ENCODE measurements around the gene GAPDH.
"Not testable (repeated sequence)": the region's sequence is repeated elsewhere in the genome, so short reads cannot be mapped to it uniquely, and the experiment has no call there.

GAPDH gene

DNA sequence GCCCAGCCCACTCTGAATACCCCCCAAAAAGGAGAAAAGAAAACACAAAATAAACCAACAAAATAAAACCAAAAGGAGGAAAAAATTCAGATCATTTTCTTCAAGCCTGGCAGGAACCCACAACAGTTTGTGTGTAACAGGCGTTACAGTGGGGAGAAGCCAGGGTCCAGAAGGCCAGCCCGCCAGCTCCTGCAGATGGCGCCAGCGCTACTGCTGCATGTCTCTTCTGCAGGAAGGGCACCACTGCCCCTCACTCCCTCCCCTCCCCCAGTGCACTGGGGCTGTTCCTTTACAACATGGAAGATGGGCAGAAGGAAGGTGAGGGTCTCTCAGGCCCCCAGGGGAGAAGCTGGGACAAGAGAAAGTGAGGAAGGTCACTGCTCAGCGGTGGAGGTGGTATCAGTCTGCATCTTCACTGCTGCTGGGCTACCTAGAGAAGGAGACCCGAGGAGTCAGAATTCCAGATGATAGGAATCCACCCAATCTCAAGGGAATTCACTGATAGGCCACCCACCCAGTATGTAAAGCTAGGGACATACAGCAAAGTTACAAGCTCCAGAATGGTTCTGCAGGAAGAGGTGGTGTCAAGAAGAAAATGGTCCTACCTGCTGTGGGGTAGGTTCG, 36.1 kb downstream of the GAPDH start:
- no peaks in the 10 kb centered on the region for H3K27me3 ChIP-seq (ENCODE audit: insufficient read depth, insufficient read length)
- no peak for TF ChIP-seq YY1 (IDR thresholded peaks at IDR 0.05; ENCODE audit: insufficient read depth, insufficient read length)
- TF ChIP-seq SUZ12 (IDR thresholded peaks at IDR 0.05; ENCODE audit: extremely low read depth, insufficient read depth, insufficient read length), result no peak
- TF ChIP-seq ZNF274 (IDR thresholded peaks at IDR 0.05; ENCODE audit: low read depth, low read length), result no peak
- DNase-seq (ENCODE audit: low read depth, low spot score), result peak; percentile 88

GRCh38 chr12:6573001-6573400, 38.7 kb downstream of the GAPDH start:
- Histone ChIP-seq H3K9ac (ENCODE audit: insufficient read length, low read depth) (no peak overlapping the region), H3K9me3 (ENCODE audit: insufficient read depth, low read length) (no peaks in the 10 kb centered on the region), H3K4me3 (ENCODE audit: insufficient read length, low read depth) (no peak overlapping the region), H3K27me3 (ENCODE audit: insufficient read depth, insufficient read length) (no peaks in the 10 kb centered on the region), H3K36me3 (ENCODE audit: insufficient read depth, insufficient read length, low read length) (peaks cover 89% of the 10 kb centered on the region), H3K4me1 (ENCODE audit: insufficient read depth, insufficient read length) (peaks cover 11% of the 10 kb centered on the region)
- no peak for TF ChIP-seq ZNF274 (IDR thresholded peaks at IDR 0.05; ENCODE audit: low read depth, low read length)
- no peak for TF ChIP-seq SUZ12 (IDR thresholded peaks at IDR 0.05; ENCODE audit: extremely low read depth, insufficient read depth, insufficient read length)
- DNase-seq (ENCODE audit: low read depth, low spot score), result no peak

More for the DNA sequence above, 36.1 kb downstream of the GAPDH start:
- Histone ChIP-seq H3K9ac (ENCODE audit: insufficient read length, low read depth) (no peak overlapping the region), H3K4me1 (ENCODE audit: insufficient read depth, insufficient read length) (peaks cover 11% of the 10 kb centered on the region), H3K4me3 (ENCODE audit: insufficient read length, low read depth) (no peak overlapping the region), H3K9me3 (ENCODE audit: insufficient read depth, low read length) (no peaks in the 10 kb centered on the region), H3K36me3 (ENCODE audit: insufficient read depth, insufficient read length, low read length) (peaks cover 83% of the 10 kb centered on the region)

DNA sequence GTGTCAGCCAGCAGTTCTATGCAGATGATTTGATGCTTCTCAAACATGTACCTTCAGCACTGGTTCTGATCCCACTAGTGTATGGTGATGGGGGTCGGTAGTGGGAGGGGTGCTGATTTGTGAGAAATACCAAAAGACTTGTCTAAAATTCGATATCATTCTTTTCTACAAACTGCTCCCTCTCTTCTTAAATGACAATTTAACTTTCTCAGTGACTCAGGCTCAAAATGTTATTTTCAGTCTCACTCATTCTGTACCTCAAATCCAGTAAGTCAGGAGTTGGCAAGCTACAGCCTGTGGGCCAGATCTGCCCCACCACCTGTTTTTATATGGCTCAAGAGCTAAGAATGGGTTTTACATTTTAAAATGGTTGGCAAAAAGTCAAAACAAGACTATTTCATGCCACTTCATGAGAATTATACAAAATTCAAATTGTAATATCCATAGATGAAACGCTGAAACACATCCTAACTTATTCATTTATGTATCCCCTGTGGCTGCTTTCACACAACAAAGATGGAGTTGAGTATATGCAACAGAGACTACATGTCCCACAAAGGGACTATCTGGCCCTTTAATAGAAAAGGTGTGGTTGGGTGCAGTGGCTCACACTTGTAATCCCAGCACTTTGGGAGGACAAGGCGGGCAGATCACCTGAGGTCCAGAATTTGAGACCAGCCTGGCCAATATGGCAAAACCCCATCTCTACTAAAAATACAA, 40.4 kb downstream of the GAPDH start:
- H3K36me3 ChIP-seq (ENCODE audit: insufficient read depth, insufficient read length, low read length), result peaks cover 91% of the 10 kb centered on the region
- peaks cover 8% of the 10 kb centered on the region for H3K4me1 ChIP-seq (ENCODE audit: insufficient read depth, insufficient read length)
- H3K9ac ChIP-seq (ENCODE audit: insufficient read length, low read depth), result no peak overlapping the region
- H3K9me3 ChIP-seq (ENCODE audit: insufficient read depth, low read length), result no peaks in the 10 kb centered on the region
- H3K27me3 ChIP-seq (ENCODE audit: insufficient read depth, insufficient read length), result no peaks in the 10 kb centered on the region
- DNase-seq (ENCODE audit: low read depth, low spot score), result no peak
- no peak for TF ChIP-seq YY1 (IDR thresholded peaks at IDR 0.05; ENCODE audit: insufficient read depth, insufficient read length)
- TF ChIP-seq ZNF274 (IDR thresholded peaks at IDR 0.05; ENCODE audit: low read depth, low read length), result no peak
- no peak for TF ChIP-seq SUZ12 (IDR thresholded peaks at IDR 0.05; ENCODE audit: extremely low read depth, insufficient read depth, insufficient read length)
- H3K4me3 ChIP-seq (ENCODE audit: insufficient read length, low read depth), result no peak overlapping the region

GRCh38 chr12:6575648-6576047, 41.3 kb downstream of the GAPDH start:
- H3K36me3 ChIP-seq (ENCODE audit: insufficient read depth, insufficient read length, low read length), result peaks cover 88% of the 10 kb centered on the region
- no peak overlapping the region for H3K4me3 ChIP-seq (ENCODE audit: insufficient read length, low read depth)
- no peak for DNase-seq (ENCODE audit: low read depth, low spot score)
- H3K9me3 ChIP-seq (ENCODE audit: insufficient read depth, low read length), result no peaks in the 10 kb centered on the region
- no peaks in the 10 kb centered on the region for H3K27me3 ChIP-seq (ENCODE audit: insufficient read depth, insufficient read length)
- TF ChIP-seq SUZ12 (IDR thresholded peaks at IDR 0.05; ENCODE audit: extremely low read depth, insufficient read depth, insufficient read length) (no peak), ZNF274 (IDR thresholded peaks at IDR 0.05; ENCODE audit: low read depth, low read length) (no peak), YY1 (IDR thresholded peaks at IDR 0.05; ENCODE audit: insufficient read depth, insufficient read length) (no peak)
- H3K9ac ChIP-seq (ENCODE audit: insufficient read length, low read depth), result no peak overlapping the region
- peaks cover 5% of the 10 kb centered on the region for H3K4me1 ChIP-seq (ENCODE audit: insufficient read depth, insufficient read length)

- H3K4me1 ChIP-seq (ENCODE audit: insufficient read depth, insufficient read length), result no peaks in the 10 kb centered on the region
- no peak overlapping the region for H3K9ac ChIP-seq (ENCODE audit: insufficient read length, low read depth)
- no peak overlapping the region for H3K4me3 ChIP-seq (ENCODE audit: insufficient read length, low read depth)
- H3K27me3 ChIP-seq (ENCODE audit: insufficient read depth, insufficient read length), result no peaks in the 10 kb centered on the region
- H3K9me3 ChIP-seq (ENCODE audit: insufficient read depth, low read length), result no peaks in the 10 kb centered on the region
- DNase-seq (ENCODE audit: low read depth, low spot score), result peak; percentile 50
- TF ChIP-seq SUZ12 (IDR thresholded peaks at IDR 0.05; ENCODE audit: extremely low read depth, insufficient read depth, insufficient read length), result no peak
- TF ChIP-seq YY1 (IDR thresholded peaks at IDR 0.05; ENCODE audit: insufficient read depth, insufficient read length), result no peak
- no peak for TF ChIP-seq ZNF274 (IDR thresholded peaks at IDR 0.05; ENCODE audit: low read depth, low read length)
- peaks cover 85% of the 10 kb centered on the region for H3K36me3 ChIP-seq (ENCODE audit: insufficient read depth, insufficient read length, low read length)
Measured at GRCh38 chr12:6582196-6582595, 47.9 kb downstream of the GAPDH start.

- DNase-seq (ENCODE audit: low read depth, low spot score), result no peak
- no peak overlapping the region for H3K4me3 ChIP-seq (ENCODE audit: insufficient read length, low read depth)
- TF ChIP-seq ZNF274 (IDR thresholded peaks at IDR 0.05; ENCODE audit: low read depth, low read length) (no peak), SUZ12 (IDR thresholded peaks at IDR 0.05; ENCODE audit: extremely low read depth, insufficient read depth, insufficient read length) (no peak), YY1 (IDR thresholded peaks at IDR 0.05; ENCODE audit: insufficient read depth, insufficient read length) (no peak)
- no peaks in the 10 kb centered on the region for H3K4me1 ChIP-seq (ENCODE audit: insufficient read depth, insufficient read length)
- H3K9me3 ChIP-seq (ENCODE audit: insufficient read depth, low read length), result no peaks in the 10 kb centered on the region
- no peak overlapping the region for H3K9ac ChIP-seq (ENCODE audit: insufficient read length, low read depth)
- peaks cover 85% of the 10 kb centered on the region for H3K36me3 ChIP-seq (ENCODE audit: insufficient read depth, insufficient read length, low read length)
- no peaks in the 10 kb centered on the region for H3K27me3 ChIP-seq (ENCODE audit: insufficient read depth, insufficient read length)
Measured at GRCh38 chr12:6582959-6583358, 48.6 kb downstream of the GAPDH start.

DNA sequence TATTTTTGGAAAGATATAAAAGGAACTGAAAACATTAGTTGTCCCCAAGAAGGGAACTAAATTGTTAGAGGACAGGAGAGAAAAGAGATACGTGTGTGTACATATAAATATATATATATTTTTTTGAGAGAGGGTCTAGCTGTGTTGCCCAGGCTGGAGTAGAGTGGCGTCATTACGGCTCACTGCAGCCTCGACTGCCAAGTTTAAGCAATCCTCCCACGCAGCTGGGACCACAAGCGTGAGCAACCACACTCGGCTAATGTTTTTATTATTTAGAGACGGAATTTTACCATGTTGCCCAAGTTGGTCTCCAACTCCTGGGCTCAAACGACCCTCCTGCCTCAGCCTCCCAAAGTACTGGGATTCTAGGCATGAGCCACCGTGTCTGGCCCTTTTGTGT, 50.0 kb downstream of the GAPDH start:
- no peak for DNase-seq (ENCODE audit: low read depth, low spot score)
- H3K27me3 ChIP-seq (ENCODE audit: insufficient read depth, insufficient read length), result no peaks in the 10 kb centered on the region
- no peak overlapping the region for H3K9ac ChIP-seq (ENCODE audit: insufficient read length, low read depth)

GRCh38 chr12:6586569-6586968, 52.3 kb downstream of the GAPDH start:
- peaks cover 92% of the 10 kb centered on the region for H3K36me3 ChIP-seq (ENCODE audit: insufficient read depth, insufficient read length, low read length)
- H3K9me3 ChIP-seq (ENCODE audit: insufficient read depth, low read length), result not testable (repeated sequence)

More for the DNA sequence above, 50.0 kb downstream of the GAPDH start:
- TF ChIP-seq ZNF274 (IDR thresholded peaks at IDR 0.05; ENCODE audit: low read depth, low read length), result no peak
- TF ChIP-seq SUZ12 (IDR thresholded peaks at IDR 0.05; ENCODE audit: extremely low read depth, insufficient read depth, insufficient read length), result no peak
- TF ChIP-seq YY1 (IDR thresholded peaks at IDR 0.05; ENCODE audit: insufficient read depth, insufficient read length), result no peak
- Histone ChIP-seq H3K36me3 (ENCODE audit: insufficient read depth, insufficient read length, low read length) (peaks cover 87% of the 10 kb centered on the region), H3K9me3 (ENCODE audit: insufficient read depth, low read length) (no peaks in the 10 kb centered on the region), H3K4me1 (ENCODE audit: insufficient read depth, insufficient read length) (no peaks in the 10 kb centered on the region), H3K4me3 (ENCODE audit: insufficient read length, low read depth) (no peak overlapping the region)

More at GRCh38 chr12:6586569-6586968, 52.3 kb downstream of the GAPDH start:
- not testable (repeated sequence) for H3K4me1 ChIP-seq (ENCODE audit: insufficient read depth, insufficient read length); H3K27me3 ChIP-seq (ENCODE audit: insufficient read depth, insufficient read length); DNase-seq (ENCODE audit: low read depth, low spot score); H3K4me3 ChIP-seq (ENCODE audit: insufficient read length, low read depth); H3K9ac ChIP-seq (ENCODE audit: insufficient read length, low read depth)

All from NT2/D1 (cell line).